Panc1 (cell line): ENCODE measurements around the gene ANKRD13C. TPM values are rescaled to one million over a fixed set of nuclear protein-coding genes. Genes with fewer than 3 reads are reported as not detected.

Experiments
- ATAC-seq: fragments of 200-7000 bp; cut with Tn5 transposase; 2 replicates; pipeline ENCODE4 v1.9.1; 2020; ENCODE audit warnings: mild to moderate bottlenecking, moderate library complexity
- Bru-seq: library from RNA; stranded (reverse); fragments of 400-500 nt; gene quantifications from one replicate; lab custom pipeline; 2021; lab: Mats Ljungman, UMichigan
- BruChase-seq, 2 experiments: library from RNA; stranded (reverse); fragments of 400-500 nt; gene quantifications; one replicate each; lab custom pipeline; 2021; lab: Mats Ljungman, UMichigan
- BruUV-seq: library from RNA; stranded (reverse); fragments of 400-500 nt; replicated peaks from 2 replicates; lab custom pipeline; 2021; lab: Mats Ljungman, UMichigan
- CTCF ChIA-PET: fragments of 300-600 bp; sonication (Branson Sonifier 250); formaldehyde crosslinking; loops from one replicate; lab custom pipeline; 2022; ENCODE audit warnings: antibody characterized with exemption; lab: Charles Lee
- POLR2A ChIA-PET: fragments of 300-600 bp; sonication (Branson Sonifier 250); formaldehyde crosslinking; loops from one replicate; lab custom pipeline; 2022; ENCODE audit warnings: antibody characterized with exemption; lab: Charles Lee
- DNase-seq: peaks from one replicate; pipeline ENCODE4 v3.0.0-alpha.2; 2010; ENCODE audit warnings: low read depth, low spot score
- H3K27ac ChIP-seq: 2 replicates; pipeline ENCODE4 v1.5.1; 2011; ENCODE audit warnings: mild to moderate bottlenecking, low read length, inconsistent platforms
- H3K27me3 ChIP-seq: fragments of 200-500 bp; sonication (Bioruptor generic); 2 replicates; pipeline ENCODE4 v1.6.0; 2014; ENCODE audit warnings: low read length, inconsistent platforms; ENCODE audit not compliant: control insufficient read depth, insufficient read depth
- H3K36me3 ChIP-seq: fragments of 200-500 bp; sonication (Bioruptor generic); 2 replicates; pipeline ENCODE4 v1.5.1; 2014; ENCODE audit warnings: inconsistent platforms, mild to moderate bottlenecking, low read length, moderate library complexity; ENCODE audit not compliant: control insufficient read depth, insufficient read depth
- H3K4me1 ChIP-seq: 2 replicates; pipeline ENCODE4 v1.5.1; 2011; ENCODE audit warnings: inconsistent platforms, mild to moderate bottlenecking, low read length, moderate library complexity; ENCODE audit not compliant: control insufficient read depth, insufficient read depth
- H3K4me3 ChIP-seq, 2 experiments: 2 replicates each; pipeline ENCODE4 v1.5.1; 2011 to 2012; ENCODE audit warnings: low read depth in 2 of 2, low read length in 2 of 2, mild to moderate bottlenecking in 2 of 2, inconsistent platforms in 1 of 2, moderate library complexity in 1 of 2
- H3K9me3 ChIP-seq: fragments of 200-500 bp; sonication (Bioruptor generic); 2 replicates; pipeline ENCODE4 v1.5.1; 2014; ENCODE audit warnings: low read depth, mild to moderate bottlenecking, inconsistent platforms, low read length, moderate library complexity; ENCODE audit not compliant: control insufficient read depth, insufficient read depth
- POLR2AphosphoS5 ChIP-seq: IDR thresholded peaks from 2 replicates; pipeline ENCODE4 v1.6.1; 2012; ENCODE audit warnings: mild to moderate bottlenecking, low read depth, low read length, moderate library complexity
- SIN3A ChIP-seq: IDR thresholded peaks from 2 replicates; pipeline ENCODE4 v1.6.1; 2012; ENCODE audit warnings: low read depth, mild to moderate bottlenecking, low read length, moderate library complexity, borderline replicate concordance; ENCODE audit not compliant: insufficient read depth
- TCF7L2 ChIP-seq: IDR thresholded peaks from 2 replicates; pipeline ENCODE4 v1.6.1; 2011; ENCODE audit warnings: mild to moderate bottlenecking, low read depth, low read length, inconsistent platforms
- in situ Hi-C: cut with HindIII; loops from 2 replicates; pipeline ENCODE4 v1.10.0; 2016; ENCODE audit warnings: low sequenced_read_pairs, low pct_unique_long_range_greater_than_20kb
- intact Hi-C: fragments of 100-400 bp; cut with micrococcal nuclease; formaldehyde crosslinking; loops from one replicate; pipeline ENCODE4 v1.10.0; 2022; ENCODE audit not compliant: unreplicated experiment
- long read RNA-seq: library from polyadenylated mRNA; unstranded; transcript quantifications from one replicate; pipeline ENCODE4 v2.0.0, GENCODE V29; 2021; ENCODE audit not compliant: unreplicated experiment
- polyA plus RNA-seq: library from polyadenylated mRNA; unstranded; fragments of >200 nt; gene quantifications from one replicate; pipeline ENCODE4 v1.2.1, GENCODE V29; 2012; ENCODE audit warnings: missing spikeins; ENCODE audit not compliant: insufficient read length
- total RNA-seq: library from RNA; stranded (reverse); gene quantifications from one replicate; pipeline ENCODE4 v1.2.1, GENCODE V29; 2021; ENCODE audit not compliant: unreplicated experiment
- TF ChIP-seq, protein P1 (sequence below), 2 experiments: IDR thresholded peaks; 2 replicates each; pipeline ENCODE4 v1.6.1; 2011 to 2012; ENCODE audit warnings: low read depth in 2 of 2, control low read depth in 1 of 2, low read length in 1 of 2, mild to moderate bottlenecking in 1 of 2, moderate library complexity in 1 of 2; ENCODE audit not compliant: insufficient read depth in 1 of 2
- TF ChIP-seq, protein P2 (sequence below): fragments of 450-650 bp; IDR thresholded peaks from 2 replicates; pipeline ENCODE4 v1.5.1; 2017; ENCODE audit warnings: mild to moderate bottlenecking

ANKRD13C gene, protein sequence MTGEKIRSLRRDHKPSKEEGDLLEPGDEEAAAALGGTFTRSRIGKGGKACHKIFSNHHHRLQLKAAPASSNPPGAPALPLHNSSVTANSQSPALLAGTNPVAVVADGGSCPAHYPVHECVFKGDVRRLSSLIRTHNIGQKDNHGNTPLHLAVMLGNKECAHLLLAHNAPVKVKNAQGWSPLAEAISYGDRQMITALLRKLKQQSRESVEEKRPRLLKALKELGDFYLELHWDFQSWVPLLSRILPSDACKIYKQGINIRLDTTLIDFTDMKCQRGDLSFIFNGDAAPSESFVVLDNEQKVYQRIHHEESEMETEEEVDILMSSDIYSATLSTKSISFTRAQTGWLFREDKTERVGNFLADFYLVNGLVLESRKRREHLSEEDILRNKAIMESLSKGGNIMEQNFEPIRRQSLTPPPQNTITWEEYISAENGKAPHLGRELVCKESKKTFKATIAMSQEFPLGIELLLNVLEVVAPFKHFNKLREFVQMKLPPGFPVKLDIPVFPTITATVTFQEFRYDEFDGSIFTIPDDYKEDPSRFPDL
- 20.7 TPM for total RNA-seq
- polyA plus RNA-seq = 9.6 TPM
- Bru-seq, nascent RNA = percentile 82 among the genes with signal in this experiment
- BruChase-seq, experiment 1, labeled RNA remaining after a 2-hour chase = percentile 78 among the genes with signal in this experiment
- BruChase-seq, experiment 2, labeled RNA remaining after a 6-hour chase = percentile 79 among the genes with signal in this experiment
- long read RNA-seq, full-length matches to known transcripts = 27 of 68 reads
- long read RNA-seq, partial matches to known transcripts = 7 of 68 reads
- long read RNA-seq, other reads (novel, unspliced or antisense) = 34 of 68 reads

DNA sequence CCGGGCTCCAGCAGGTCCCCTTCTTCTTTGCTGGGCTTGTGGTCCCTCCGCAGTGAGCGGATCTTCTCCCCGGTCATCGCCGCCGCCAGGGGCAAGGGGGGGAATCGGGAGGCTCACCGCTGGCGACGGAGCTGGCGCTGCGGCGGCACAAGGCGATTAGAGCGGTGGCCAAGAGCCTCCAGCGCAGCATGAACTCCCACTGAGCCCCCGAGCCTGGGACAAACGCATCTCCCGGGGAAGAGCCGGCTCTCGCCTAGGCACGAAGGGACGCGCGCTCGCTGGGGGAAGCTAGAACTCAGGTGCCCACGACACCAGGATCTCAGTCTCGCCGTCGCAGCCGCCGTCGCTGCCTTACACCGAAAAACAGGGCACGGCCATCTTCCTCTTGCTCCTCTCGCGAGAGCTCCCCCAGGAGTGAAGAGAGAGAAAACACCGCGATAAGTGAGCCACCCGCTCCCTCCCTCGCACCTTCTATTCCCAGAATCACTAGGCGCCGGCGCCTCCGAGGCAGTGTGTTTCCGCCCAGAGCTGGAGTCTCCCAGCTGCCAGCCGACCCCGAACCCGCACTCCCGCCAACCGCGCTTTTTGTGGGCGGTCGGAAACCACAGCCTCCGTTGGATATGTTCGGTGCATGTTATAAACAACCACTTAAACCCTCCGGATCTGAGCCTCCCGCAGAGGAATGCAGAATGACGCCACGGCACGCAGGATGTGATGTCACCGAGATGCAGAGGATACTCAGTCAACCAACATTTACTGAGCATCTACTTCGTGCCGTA lies at the start of gene ANKRD13C:
Gene ANKRD13C, minus strand, starts transcription at position 391 of the 779 bp plus-strand sequence. Its CDS starts 314 bp downstream, at position 77.
- no TSS peak for BruUV-seq
- Histone ChIP-seq H3K4me3 (peak within 1 kb of the TSS; percentile 92 to 97), H3K36me3 (no peaks in the 10 kb centered on the region; the same call in none of the 2 replicates), H3K4me1 (peaks cover 9% of the 10 kb centered on the region; the same call in 1 of the 2 replicates), H3K9me3 (no peaks in the 10 kb centered on the region), H3K27ac (peak within 1 kb of the TSS; percentile 97), H3K27me3 (no peaks in the 10 kb centered on the region)
- DNase-seq = peak; percentile 87
- POLR2A ChIA-PET = interaction anchor here (0.5 to 1.3 kb wide), 3 partner anchors 15 to 142 kb away, joined by 3 to 5 read pairs (median 4); partner anchors contain the start of gene CTH
- intact Hi-C loops (no loop called here), in situ Hi-C loops (no loop called here)
- peak; percentile 98 for ATAC-seq
- TF ChIP-seq, protein P1, sequence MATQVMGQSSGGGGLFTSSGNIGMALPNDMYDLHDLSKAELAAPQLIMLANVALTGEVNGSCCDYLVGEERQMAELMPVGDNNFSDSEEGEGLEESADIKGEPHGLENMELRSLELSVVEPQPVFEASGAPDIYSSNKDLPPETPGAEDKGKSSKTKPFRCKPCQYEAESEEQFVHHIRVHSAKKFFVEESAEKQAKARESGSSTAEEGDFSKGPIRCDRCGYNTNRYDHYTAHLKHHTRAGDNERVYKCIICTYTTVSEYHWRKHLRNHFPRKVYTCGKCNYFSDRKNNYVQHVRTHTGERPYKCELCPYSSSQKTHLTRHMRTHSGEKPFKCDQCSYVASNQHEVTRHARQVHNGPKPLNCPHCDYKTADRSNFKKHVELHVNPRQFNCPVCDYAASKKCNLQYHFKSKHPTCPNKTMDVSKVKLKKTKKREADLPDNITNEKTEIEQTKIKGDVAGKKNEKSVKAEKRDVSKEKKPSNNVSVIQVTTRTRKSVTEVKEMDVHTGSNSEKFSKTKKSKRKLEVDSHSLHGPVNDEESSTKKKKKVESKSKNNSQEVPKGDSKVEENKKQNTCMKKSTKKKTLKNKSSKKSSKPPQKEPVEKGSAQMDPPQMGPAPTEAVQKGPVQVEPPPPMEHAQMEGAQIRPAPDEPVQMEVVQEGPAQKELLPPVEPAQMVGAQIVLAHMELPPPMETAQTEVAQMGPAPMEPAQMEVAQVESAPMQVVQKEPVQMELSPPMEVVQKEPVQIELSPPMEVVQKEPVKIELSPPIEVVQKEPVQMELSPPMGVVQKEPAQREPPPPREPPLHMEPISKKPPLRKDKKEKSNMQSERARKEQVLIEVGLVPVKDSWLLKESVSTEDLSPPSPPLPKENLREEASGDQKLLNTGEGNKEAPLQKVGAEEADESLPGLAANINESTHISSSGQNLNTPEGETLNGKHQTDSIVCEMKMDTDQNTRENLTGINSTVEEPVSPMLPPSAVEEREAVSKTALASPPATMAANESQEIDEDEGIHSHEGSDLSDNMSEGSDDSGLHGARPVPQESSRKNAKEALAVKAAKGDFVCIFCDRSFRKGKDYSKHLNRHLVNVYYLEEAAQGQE (IDR thresholded peaks at IDR 0.05; ENCODE audit: insufficient read depth in 1 of 2, low read depth in 2 of 2, low read length in 1 of 2) = no peak
- no peak; the same call in 1 of the 2 replicates for TF ChIP-seq TCF7L2
- TF ChIP-seq SIN3A = peak; percentile 82
- TF ChIP-seq, protein P2, sequence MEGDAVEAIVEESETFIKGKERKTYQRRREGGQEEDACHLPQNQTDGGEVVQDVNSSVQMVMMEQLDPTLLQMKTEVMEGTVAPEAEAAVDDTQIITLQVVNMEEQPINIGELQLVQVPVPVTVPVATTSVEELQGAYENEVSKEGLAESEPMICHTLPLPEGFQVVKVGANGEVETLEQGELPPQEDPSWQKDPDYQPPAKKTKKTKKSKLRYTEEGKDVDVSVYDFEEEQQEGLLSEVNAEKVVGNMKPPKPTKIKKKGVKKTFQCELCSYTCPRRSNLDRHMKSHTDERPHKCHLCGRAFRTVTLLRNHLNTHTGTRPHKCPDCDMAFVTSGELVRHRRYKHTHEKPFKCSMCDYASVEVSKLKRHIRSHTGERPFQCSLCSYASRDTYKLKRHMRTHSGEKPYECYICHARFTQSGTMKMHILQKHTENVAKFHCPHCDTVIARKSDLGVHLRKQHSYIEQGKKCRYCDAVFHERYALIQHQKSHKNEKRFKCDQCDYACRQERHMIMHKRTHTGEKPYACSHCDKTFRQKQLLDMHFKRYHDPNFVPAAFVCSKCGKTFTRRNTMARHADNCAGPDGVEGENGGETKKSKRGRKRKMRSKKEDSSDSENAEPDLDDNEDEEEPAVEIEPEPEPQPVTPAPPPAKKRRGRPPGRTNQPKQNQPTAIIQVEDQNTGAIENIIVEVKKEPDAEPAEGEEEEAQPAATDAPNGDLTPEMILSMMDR = no peak
- TF ChIP-seq POLR2AphosphoS5 = peak; percentile 97; the same call in 1 of the 2 replicates
- CTCF ChIA-PET = no interaction called here

DNA sequence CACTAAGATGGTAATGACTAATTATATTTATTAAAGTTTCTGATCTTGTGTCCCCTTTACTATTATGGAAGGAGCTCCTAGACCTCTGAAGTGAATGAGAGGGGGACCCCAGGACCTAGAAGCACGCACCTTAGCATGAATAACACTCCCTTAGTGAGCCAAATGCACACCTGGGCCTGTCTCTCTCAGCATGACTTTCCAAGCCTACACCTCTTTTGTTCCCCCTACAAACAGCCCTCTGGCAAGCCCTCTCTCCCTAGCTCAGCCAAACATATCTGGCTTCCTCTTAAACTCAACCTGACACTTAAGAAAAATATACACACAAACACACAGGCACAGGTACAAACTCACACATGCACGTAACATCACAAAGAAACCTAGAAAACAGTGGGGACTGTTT lies 49.2 kb upstream of the ANKRD13C start:
- Histone ChIP-seq H3K27ac (no peak overlapping the region), H3K27me3 (peaks cover 3% of the 10 kb centered on the region; the same call in 1 of the 2 replicates), H3K4me3 (no peak overlapping the region), H3K4me1 (no peaks in the 10 kb centered on the region), H3K36me3 (no peaks in the 10 kb centered on the region), H3K9me3 (no peaks in the 10 kb centered on the region)
- POLR2A ChIA-PET = no interaction called here
- no peak for DNase-seq
- BruUV-seq = no TSS peak
- TF ChIP-seq SIN3A (no peak), TCF7L2 (no peak), POLR2AphosphoS5 (no peak)
- TF ChIP-seq, protein P2 = no peak
- TF ChIP-seq, protein P1 (IDR thresholded peaks at IDR 0.05; ENCODE audit: insufficient read depth in 1 of 2, low read depth in 2 of 2, low read length in 1 of 2) = no peak
- in situ Hi-C loops (no loop called here), intact Hi-C loops (no loop called here)
- ATAC-seq = no peak
- CTCF ChIA-PET = no interaction called here
